GM21786 (cell line): Measurements from ENCODE around the gene PRF1.

ENCODE experiments used
- ATAC-seq: cut with Tn5 transposase; IDR thresholded peaks from one replicate; pipeline ENCODE4 v1.9.1; 2021; ENCODE audit not compliant: unreplicated experiment

PRF1 gene

DNA sequence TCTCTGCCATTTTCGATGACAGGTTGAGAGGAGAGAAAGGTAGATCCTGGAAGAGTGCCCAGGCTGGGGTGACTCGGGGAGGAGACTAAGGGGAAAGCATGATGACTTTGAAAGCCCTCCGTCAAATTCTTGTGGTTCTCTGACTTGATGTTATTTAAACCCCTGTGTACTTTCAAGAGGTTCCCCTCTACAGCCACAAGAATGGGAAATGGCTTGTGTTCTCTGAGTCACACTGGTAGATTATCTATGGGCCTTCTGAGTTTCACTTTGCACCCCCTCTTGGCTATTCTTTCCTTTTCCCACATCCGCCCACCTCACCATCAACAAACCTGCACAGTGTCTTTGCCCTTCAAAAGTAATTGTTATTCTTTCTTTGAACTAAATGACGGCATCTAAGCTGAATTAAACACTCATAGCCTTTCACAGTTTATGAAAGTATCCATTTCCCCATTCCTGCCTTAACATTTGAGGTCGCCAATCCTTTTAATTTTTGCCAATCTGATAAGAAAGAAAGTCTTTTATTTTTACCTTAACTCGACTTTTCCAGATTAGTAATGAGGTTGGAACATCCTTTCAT is 24.1 kb downstream of the PRF1 start:
- peak; percentile 55 for ATAC-seq

DNA sequence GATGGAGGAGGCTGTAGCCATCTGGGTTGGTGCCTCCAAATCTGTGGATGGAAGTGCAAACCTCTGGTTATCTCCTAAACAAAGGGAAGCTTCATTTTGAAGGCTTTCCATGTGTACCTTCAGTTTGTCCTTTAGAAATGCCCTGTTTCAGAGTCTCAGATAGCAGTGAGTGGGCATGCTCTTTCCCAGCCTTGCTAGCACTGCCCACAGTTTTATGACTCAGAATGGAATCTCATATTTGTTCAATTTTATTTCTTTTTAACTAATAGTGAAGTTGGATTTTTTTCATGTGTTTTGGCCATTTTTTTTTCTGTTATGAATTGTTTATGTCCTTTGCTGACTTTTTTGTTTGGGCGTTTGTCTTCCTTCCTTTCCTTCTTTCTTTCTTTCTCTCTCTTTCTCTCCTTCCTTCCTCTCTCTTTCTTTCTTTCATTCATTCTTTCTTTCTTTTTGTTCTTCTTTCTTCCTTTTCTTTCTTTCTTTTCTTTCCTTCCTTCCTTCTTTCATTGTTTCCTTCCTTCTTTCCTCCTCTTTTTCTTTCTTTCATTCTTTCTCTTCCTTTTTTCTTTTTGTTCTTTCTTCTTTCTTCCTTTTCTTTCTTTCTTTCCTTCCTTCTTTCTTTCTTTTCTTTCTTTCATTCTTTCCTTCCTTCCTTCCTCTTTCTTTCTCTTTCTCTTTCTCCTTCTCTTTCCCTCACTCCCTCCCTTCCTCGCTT is 25.6 kb downstream of the PRF1 start:
- ATAC-seq = no peak

DNA sequence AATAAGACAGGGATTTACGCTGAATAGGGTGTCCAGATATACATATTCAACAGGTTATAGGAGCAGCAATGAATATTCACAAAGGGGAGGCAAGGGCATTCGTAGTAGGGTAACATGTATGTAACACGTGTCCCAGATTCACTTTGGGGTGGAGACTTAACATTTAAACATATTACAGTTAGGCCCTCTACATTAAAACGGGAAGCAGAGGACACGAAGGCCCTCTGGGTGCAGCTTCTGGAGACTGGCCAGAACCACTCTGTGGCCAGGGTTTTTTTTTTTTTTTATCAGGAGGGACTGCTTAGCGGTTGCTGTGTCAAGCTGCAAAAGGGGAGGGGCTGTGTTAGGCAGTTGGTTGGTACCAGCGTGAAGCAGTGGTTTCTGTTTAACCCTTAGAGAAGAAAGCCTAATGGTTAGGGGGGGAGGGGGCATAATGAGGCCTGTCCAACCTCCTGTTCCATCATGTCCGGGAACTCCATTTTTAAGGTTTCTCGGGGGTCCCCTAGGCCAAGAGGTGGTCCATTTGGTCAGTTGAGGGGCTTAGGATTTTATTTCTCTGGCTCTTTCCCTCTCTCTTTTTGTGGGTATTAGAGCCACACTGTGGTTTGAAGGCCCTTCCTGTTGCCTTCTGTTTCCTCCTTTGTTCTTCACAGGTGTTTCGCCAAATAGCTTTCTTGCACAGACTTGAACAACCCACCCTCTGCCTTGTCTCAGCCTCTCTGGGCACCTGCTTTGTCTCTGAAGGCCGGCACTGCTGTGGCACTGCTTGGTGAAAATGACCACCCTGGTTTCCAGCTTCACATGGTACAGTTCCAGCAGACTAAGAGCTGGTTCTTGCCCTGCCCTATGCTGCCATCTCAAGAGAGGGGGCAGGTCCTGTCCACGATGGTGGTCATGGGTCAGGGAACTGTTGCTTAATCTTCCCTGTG is 26.4 kb downstream of the PRF1 start:
- peak; percentile 46 for ATAC-seq

DNA sequence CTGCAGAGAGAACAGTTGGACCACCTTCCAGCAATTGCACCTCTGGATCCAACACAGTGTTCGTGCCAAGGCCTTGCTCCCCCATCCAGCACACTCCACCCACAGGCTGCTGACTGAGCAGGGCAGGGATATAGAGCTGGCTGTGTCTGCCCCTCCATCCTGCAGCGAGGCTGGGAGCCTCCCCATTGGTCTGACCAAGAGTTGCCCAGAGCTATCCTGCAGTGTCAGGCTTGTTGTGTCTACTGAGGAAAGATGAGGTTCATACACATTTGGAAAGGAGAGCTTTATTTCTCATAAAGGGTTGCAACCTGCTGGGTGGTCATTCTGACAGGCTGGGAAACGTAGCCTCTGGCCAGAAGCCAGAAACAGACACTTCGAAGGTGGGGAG is 27.1 kb downstream of the PRF1 start:
- no peak for ATAC-seq

DNA sequence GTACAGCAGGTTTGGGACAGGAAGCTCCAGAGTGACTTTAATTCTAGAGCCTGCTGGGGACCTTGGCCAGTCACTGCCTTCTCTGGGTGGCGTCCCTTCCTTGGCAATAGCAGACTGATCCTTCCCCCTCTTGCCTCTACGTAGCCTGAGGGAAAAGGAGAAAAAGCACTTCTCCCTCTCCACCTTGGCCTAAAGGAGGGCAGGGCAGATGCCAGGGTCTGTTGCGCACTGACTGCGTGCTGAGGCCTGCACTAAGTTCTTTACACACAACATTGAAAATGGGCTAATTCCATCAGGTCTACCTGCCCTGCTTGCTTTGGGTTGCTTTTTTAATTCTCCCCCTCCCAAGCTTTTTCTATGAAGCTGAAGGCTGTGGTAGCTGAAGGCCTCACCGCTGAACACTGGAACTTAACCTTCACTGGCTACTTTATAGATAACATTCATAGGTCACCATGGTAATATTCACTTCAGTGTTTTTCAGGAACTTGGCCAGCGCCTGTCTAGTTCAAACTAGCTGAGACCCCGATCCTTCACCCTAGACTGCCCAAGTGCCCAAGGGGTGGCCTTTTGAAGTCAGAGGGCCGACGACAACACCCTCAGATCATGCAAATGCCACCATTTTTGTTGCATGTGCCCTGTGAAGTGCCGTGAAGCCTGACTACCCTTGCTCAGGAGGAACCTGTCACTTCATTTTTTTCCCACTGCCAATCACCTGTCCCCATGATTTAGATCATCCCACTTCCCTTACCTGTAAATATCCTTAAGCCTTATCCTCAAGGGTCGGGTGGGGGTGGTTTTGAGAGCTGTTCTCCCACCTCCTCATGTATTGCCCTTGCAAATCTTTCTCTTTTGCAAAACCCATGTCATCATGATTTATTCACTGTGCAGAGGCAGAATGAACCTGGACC is 28.7 kb downstream of the PRF1 start:
- ATAC-seq = no peak

DNA sequence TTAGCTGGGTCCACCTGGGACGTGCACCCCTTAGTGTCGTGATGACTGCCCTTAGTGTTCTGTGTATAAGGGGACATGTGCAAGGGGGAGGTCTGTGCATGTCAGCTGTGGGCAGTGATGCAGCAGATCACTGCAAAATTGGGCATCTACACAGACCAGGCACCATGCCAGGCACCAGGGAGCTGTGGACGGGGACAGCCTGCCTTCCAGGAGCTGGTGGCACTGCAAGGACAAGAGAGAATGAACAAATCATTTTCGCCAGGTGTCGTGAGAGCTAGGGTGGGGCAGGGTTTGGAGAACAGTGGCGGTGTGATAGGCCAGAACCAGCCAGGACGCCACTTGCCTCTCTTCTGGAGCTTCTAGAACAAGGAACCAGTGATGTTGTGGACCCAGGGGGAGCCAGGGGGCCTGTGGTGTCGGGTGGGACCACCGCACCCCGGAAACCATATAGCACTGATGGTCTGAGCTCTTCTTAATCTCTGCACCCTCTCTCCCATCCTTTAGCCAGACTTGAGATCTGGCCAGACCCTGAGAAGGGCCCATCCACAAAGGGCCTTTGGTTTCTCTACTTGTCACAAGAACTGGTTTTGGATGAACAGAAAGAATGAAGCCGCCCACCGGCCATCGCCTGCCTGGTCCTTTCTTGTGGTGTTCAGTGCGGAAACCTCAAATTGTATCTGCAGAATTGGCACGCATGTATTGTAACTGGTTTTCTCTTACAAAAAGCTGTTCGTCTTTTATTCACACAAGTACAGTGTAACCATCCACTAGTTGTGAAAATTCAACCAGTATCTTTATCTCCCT is 30.7 kb downstream of the PRF1 start:
- no peak for ATAC-seq

DNA sequence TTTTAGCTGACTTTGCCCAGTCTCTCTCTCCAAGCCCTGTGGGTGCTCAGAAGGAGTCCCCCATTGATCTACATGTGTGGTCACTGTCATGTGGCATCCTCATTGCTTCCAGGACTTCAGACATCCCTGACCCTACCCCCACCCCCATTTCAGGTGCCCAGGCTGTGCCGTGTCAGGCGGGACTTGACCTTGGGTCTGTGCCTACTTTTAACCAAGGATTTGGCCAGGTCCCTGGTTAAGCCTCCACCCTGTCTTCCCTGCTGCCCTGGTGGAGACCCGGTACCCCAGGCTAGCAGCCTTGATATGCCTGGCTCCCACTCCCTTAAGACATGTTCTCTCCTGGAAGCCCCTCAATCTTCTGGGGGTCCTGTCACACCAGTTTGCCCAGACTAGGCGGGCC is 31.3 kb downstream of the PRF1 start:
- ATAC-seq = no peak

DNA sequence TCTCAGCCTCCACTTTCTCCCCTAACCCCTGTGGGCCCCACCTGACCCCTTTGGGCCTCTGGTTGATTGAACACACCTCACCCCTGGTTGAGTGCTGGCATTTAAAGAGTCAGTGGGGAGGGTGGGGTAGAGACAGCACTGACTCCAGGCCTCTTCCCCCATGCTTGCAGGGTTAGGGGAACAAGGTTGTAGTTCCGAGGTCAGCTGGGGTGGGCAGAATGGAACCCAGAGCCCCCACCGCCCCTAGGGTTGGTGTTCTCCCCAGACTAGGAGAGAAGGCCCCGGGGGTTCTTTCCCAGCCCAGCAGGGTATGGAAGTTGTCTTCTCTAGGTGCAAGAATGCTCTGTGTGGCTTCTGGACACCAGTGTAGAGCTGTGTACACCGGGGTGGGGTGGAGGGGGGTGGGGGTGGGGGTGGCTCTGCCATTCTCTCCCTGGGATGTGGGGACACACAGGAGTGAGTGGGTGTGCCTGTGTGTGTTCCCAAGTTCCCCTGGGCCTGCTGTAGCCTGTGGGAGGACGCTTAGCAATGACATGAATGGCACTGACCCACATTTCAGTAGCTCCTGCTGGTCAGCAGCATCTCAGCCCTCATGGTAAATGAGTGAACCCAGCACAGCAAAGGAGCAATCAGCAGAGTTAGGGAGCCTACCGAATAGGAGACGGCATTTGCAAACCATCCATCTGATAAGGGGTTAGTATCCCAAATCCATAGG is 33.6 kb downstream of the PRF1 start:
- no peak for ATAC-seq

DNA sequence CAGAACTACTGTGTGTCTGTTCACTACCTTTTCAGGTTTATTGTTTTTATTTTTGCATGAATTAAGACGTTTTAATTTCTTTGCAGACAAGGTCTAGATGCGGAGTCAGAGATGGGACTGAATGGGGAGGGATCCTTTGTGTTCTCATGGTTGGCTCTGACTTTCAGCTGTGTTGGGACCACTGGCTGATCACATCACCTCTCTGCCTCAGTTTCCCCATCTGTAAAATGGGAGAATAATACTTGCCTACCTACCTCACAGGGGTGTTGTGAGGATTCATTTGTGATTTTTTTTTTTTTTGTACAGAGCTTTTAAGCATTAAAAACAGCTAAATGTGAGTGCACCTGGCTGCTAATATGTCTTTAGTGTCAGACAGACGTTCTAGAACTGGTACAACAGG is 34.4 kb downstream of the PRF1 start:
- no peak for ATAC-seq

DNA sequence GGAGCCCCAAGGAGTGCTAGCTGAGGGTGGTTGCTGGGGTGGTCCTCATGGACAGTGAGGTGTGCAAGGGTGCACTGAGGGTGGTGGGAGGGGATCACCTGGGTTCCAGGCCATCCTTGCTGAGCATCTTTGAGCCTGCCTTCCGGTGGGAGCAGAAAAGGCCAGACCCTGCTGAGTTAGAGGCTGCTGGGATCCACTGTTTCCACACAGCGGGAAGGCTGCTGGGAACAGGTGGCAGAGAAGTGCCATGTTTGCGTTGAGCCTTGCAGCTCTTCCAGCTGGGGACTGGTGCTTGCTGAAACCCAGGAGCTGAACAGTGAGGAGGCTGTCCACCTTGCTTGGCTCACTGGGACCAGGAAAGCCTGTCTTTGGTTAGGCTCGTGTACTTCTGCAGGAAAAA is 34.9 kb downstream of the PRF1 start:
- no peak for ATAC-seq

DNA sequence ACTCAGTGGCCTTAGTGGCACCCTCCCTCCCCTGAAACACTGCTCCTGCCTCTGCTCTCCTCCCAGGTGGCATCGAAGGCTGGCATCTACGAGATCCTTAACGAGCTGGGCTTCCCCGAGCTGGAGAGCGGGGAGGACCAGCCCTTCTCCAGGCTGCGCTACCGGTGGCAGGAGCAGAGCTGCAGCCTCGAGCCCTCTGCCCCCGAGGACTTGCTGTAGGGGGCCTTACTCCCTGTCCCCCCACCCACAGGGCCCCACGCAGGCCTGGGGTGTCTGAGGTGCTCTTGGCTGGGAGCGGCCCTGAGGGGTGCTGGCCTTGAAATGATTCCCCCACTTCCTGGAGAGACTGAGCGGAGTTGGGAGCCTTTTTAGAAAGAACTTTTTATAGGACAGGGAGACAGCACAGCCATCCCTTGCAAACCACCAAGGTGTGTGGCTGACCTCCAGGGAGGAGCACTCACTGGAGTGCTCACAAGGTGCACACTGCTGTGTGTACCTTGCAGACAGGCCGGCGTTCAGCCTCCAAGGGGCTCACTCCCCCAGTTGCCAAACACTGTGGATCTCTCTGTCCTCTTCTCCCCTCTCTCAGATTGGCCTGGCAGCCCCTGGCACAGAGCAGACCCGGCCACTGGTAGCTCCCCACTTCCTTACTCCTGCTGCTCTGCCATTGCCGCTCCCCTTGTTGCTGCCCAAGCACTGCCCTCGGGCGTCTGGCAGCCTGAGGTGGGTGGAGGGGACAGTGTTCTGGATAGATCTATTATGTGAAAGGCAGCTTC is 35.8 kb downstream of the PRF1 start:
- no peak for ATAC-seq

DNA sequence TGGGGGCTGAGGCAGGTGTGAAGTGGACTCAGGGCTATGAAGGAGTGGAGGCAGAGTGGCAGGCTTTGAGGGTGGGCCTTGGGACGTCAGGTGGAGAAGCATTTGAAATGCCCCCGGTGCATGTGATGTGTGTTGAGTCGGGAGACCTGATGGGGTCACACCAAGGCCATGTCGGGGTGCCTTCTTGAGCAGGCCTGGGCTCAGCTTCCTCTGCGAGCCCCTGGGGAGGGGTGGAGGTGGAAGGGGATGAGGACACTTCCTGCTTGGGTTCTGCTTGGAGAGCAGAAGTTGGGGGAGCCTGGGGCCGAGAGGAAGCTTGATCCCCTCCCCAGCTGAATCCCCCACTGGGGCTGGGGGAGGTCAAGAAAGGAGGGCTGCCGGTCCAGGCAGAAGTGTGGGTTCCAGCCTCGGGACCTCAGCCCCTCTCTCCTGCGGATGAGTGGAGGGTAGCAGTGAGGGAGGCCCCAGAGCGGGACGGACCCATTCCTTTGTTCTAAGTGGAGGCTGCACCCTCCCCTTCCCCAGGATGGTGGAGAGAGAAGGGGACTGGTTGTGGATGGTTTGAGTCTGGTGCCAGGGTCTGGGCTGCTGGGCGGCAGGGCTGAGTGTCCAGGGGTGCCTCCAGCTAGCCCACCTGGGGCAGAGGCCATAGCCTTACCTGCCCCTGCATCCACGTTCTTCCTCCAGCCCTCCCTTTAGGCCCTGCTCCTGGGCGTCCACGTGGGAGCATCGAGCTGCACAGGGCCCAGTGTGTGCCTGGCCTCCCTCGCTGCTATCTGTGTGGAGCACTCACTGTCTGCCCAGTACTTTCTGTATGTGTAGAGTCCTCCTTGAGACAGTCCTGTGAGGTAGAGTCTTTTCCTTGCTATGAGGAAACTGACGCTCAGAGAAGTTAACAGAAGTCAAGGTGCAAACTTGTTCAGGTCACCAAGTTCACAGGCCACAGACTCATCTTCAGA is 36.7 kb downstream of the PRF1 start:
- no peak for ATAC-seq

DNA sequence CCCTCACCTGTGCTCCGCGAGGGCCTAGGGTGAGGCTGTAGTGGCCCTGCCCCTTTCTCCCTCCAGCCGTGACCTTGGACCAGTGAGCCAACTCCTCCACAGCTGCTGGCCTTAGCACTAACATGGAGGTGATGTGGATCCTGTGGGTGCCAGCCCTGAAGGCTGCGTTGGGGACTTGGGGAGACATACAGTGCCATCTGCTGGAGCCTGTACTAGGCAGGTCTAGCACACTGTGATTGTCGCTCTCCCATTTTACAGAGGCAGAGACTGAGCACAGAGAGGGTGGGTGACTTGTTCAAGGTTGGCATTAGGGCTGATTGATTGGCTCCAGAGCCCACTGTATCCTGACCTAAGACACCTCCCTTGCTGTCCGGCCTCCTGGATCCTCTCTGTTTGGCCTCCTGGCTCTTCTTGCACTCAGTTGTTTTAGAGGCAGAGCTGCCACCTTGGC is 37.6 kb downstream of the PRF1 start:
- no peak for ATAC-seq

DNA sequence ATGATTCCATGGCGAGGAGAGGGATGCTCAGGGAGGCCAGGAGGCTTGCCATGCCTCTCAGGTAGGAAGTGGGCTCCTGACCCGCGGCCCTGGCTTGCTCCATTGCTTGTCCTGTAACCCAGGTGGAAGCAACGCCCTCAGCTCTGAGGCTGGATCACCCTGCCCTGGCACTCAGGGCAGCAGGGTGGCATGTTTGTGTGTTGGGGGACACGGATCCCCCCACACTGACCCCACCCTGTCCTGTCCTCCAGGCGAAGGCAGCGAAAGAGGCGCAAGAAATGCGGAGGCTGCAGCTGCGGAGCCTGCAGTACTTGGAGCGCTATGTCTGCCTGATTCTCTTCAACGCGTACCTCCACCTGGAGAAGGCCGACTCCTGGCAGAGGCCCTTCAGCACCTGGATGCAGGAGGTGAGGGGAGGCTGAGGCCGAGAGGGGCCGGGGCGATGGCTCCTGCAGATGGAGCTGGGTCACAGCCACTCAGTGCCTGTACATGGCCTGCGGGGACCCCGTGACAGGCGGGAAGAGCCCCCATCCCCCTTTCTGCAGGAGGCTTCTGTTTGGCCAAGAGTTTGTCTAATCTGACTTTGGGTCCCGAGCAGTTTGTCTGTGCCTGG is 38.3 kb downstream of the PRF1 start:
- no peak for ATAC-seq

DNA sequence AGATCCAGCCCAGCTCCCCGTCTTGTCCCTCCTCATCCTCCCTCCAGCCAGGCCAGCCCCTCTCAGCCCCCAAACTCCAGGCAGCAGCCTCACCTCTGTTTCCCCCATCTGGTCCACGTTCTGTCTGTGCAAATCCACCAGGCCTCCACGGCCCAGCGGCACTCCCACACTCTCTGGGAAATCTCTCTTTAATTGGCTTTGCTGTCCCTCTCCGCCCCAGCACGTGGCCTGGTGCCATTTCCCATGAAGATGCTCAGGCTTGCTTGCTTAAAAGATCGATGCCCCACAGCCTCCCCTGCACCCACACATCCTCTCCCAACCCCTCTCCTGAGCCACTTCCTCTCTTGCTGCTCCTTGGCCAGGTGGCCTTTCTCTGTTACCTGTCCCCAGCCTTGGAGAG is 39.3 kb downstream of the PRF1 start:
- ATAC-seq = no peak

DNA sequence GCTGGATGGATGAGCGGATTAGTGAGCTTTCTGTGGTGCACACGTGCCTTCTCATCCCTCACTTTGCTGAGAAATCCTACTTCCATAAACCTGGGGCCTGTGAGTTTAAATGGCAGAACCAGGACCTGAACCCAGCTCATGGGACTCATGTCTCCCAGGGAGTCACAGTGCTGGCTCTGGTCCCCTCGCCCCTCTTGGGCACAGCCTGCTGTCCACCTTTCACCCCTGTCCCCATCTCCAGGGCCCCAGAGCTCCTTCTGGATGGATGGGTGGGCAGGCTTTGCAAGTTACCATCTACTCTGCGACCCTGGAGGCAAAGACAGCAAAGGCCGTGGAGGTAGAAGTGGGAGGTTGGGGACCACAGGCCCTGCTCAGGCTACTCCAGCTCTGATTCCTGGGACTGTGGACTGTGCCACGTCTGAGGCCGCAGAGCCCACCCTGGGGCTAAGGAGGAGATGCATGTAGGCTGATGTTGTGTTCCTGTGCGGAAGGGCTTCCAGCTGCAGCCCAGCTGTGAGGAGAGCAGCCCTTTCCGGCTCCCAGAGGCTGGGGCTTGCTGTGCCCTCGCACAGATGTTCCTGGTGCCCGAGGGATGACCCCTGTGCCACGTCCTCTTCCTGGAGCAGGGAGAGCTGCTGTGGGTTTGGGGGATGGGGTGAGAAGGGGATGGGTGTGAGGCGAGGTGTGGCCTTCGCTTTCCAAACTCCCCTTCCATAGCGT is 40.3 kb downstream of the PRF1 start:
- ATAC-seq = no peak
